ENCODE data around the gene POU6F1.

POU6F1 gene

DNA sequence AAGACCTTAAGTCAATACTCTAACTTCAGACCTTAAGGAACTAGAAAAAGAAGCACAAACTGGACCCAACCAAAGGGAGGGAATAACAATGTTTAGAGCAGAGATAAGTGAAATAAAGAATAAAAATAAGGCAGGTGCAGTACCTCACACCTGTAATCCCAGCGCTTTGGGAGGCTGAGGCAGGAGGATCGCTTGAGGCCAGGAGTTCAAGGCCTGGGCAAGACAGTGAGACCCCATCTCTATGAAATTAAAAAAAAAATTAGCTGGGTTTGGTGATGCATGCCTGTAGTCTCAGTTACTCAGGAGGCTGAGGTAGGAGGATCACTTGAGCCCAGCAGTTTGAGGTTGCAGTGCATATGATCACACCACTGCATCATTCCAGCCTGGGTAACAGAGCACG is 54.1 kb downstream of the POU6F1 start:
- TF ChIP-seq ZFX (IDR thresholded peaks at IDR 0.05; ENCODE audit: borderline replicate concordance) (no peak), CTCF (IDR thresholded peaks at IDR 0.05) (no peak)
- no peak overlapping the region for H3K27ac ChIP-seq

DNA sequence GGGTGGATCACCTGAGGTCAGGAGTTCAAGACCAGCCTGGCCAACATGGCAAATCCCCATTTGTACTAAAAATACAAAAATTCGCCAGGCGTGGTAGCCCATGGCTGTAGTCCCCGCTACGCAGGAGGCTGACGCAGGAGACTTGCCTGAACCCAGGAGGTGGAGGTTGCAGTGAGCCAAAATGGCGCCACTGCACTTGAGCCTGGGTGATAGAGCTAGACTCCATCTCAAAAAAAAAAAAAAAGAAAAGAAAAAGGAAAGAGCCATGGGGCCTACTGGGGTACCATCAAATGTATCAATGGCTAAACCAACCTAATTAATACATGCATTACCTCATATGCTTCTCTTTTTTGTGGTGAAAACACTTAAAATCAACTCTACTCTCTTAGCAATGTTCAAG is 55.6 kb downstream of the POU6F1 start:
- no peak overlapping the region for H3K27ac ChIP-seq
- TF ChIP-seq CTCF (IDR thresholded peaks at IDR 0.05), result no peak
- TF ChIP-seq ZFX (IDR thresholded peaks at IDR 0.05; ENCODE audit: borderline replicate concordance), result no peak

GRCh38 chr12:51160814-51161459 is 56.9 kb downstream of the POU6F1 start:
- H3K27ac ChIP-seq, result no peak overlapping the region
- TF ChIP-seq ZFX (IDR thresholded peaks at IDR 0.05; ENCODE audit: borderline replicate concordance) (no peak), CTCF (IDR thresholded peaks at IDR 0.05) (no peak)

- no peak overlapping the region for H3K27ac ChIP-seq
- TF ChIP-seq CTCF (IDR thresholded peaks at IDR 0.05) (no peak), ZFX (IDR thresholded peaks at IDR 0.05; ENCODE audit: borderline replicate concordance) (no peak)
Measured at GRCh38 chr12:51156245-51156765, 61.6 kb downstream of the POU6F1 start.

DNA sequence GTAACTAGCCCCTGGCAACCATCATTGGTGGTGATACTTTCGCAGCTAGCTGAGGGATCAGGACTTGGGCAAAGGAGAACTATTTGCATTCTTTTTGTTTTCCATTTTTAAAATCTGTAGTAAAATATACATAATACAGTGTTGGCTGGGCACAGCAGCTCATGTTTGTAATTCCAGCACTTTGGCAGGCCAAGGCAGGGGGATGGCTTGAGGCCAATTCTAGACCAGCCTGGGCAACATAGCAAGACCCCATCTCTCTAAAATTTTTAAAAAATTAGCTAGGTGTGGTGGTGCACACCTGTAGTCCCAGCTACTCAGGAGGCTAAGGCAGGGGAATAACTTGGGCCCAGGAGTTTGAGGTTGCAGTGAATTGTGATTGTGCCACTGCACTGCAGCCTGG is 64.9 kb downstream of the POU6F1 start:
- TF ChIP-seq CTCF (IDR thresholded peaks at IDR 0.05) (no peak), ZFX (IDR thresholded peaks at IDR 0.05; ENCODE audit: borderline replicate concordance) (no peak)
- H3K27ac ChIP-seq, result no peak overlapping the region

DNA sequence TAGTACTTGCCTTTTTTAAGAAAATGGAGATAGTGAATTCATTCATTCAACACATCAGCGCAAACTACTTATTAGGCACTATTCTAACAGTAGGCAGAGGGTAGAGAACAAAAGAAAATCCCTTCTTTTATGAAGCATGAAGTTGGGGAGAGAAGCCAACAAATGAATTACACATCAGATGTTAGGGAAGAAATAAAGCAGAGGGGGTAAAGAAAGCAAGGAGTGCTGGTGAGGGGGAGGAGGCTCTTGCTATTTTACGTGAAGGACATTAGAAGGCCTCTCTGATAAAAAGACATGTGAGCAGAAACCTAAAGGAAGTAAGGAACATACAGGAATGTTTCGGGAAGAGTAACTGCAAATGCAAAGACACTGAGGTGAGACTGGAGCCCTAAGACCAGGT is 67.1 kb downstream of the POU6F1 start:
- no peak overlapping the region for H3K27ac ChIP-seq
- TF ChIP-seq CTCF (IDR thresholded peaks at IDR 0.05), result no peak
- TF ChIP-seq ZFX (IDR thresholded peaks at IDR 0.05; ENCODE audit: borderline replicate concordance), result no peak

- no peak overlapping the region for H3K27ac ChIP-seq
- TF ChIP-seq ZFX (IDR thresholded peaks at IDR 0.05; ENCODE audit: borderline replicate concordance), result no peak
Measured at GRCh38 chr12:51147309-51147708, 70.6 kb downstream of the POU6F1 start.

Data from 22Rv1 (cell line).